Measurements from ENCODE around the gene EOMES.

DNA sequence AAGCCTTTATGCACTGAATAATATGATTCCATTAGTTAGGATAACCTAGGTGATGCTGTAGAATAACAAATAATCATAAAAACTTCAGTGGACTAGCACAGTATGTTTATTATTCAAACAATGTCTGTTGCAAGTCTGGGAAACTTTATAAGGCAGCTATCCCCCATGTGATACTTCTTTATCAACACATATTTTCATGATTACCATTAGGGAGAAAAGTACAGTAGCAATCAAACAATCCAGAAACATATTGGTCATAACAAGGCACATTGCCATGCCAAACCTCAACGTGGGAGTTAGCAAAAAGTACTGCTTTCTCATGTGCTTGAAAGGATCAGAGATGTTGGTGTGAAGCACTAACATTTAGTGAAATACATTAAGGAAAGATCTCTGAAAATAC is 35.5 kb downstream of the EOMES start:
- TF ChIP-seq, protein P1, sequence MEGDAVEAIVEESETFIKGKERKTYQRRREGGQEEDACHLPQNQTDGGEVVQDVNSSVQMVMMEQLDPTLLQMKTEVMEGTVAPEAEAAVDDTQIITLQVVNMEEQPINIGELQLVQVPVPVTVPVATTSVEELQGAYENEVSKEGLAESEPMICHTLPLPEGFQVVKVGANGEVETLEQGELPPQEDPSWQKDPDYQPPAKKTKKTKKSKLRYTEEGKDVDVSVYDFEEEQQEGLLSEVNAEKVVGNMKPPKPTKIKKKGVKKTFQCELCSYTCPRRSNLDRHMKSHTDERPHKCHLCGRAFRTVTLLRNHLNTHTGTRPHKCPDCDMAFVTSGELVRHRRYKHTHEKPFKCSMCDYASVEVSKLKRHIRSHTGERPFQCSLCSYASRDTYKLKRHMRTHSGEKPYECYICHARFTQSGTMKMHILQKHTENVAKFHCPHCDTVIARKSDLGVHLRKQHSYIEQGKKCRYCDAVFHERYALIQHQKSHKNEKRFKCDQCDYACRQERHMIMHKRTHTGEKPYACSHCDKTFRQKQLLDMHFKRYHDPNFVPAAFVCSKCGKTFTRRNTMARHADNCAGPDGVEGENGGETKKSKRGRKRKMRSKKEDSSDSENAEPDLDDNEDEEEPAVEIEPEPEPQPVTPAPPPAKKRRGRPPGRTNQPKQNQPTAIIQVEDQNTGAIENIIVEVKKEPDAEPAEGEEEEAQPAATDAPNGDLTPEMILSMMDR (IDR thresholded peaks at IDR 0.05; ENCODE audit: control extremely low read depth in 1 of 3, insufficient read depth in 1 of 3, low read depth in 1 of 3, low read length in 3 of 3), result no peak
- no peak for TF ChIP-seq EZH2 (IDR thresholded peaks at IDR 0.05; ENCODE audit: low read depth, low read length, severe bottlenecking)

Measured in H1 (cell line).